Mucosa of descending colon (tissue), 3 donors: Measurements from ENCODE around the gene TJP3. TPM values are rescaled to one million over a fixed set of nuclear protein-coding genes. Genes with fewer than 3 reads are reported as not detected.

Experiments used
- ATAC-seq: fragments of 200-7000 bp; cut with Tn5 transposase; one replicate; pipeline ENCODE4 v1.9.1; 2020; ENCODE audit warnings: mild to moderate bottlenecking, moderate library complexity
- DNase-seq, 3 donors: peaks; one replicate each; pipeline ENCODE4 v3.0.0-alpha.2; 2020
- H3K36me3 ChIP-seq: fragments of 200-600 bp; one replicate; pipeline ENCODE4 v1.8.0; 2021; ENCODE audit warnings: low read depth, mild to moderate bottlenecking
- H3K4me1 ChIP-seq: fragments of 200-600 bp; one replicate; pipeline ENCODE4 v1.8.0; 2021; ENCODE audit warnings: low read depth, mild to moderate bottlenecking
- H3K4me3 ChIP-seq: fragments of 200-600 bp; one replicate; pipeline ENCODE4 v1.8.0; 2021; ENCODE audit warnings: mild to moderate bottlenecking
- H3K9me3 ChIP-seq: fragments of 200-600 bp; one replicate; pipeline ENCODE4 v1.8.0; 2021; ENCODE audit warnings: mild to moderate bottlenecking
- CTCF ChIP-seq: fragments of 200-600 bp; IDR thresholded peaks from one replicate; pipeline ENCODE4 v1.8.0; 2022; ENCODE audit warnings: antibody characterized with exemption, mild to moderate bottlenecking
- intact Hi-C, 2 donors: fragments of 100-400 bp; cut with DNase I in 1 of 2; cut with micrococcal nuclease in 1 of 2; formaldehyde crosslinking; loops; one replicate each; pipeline versions ENCODE4 v1.11.0 to v1.11.1; 2022; cut with DNase I, micrococcal nuclease
- total RNA-seq, 3 donors: library from RNA; stranded (reverse); fragmentation: NEBNext Ultra II Directional in 2 of 3; extraction: Animal tissue kit (Norgen Biotek cat#: 25700) in 2 of 3; gene quantifications; one replicate each; pipeline versions ENCODE4 v1.2.1 to v1.2.4, GENCODE V29; 2021 to 2023
- donor health status: DM: no; HTN: no; CAD: no; lungs with moderate emphysema.
- donor health status: DM: no; HTN: no; CAD: no.
- donor health status: DM: no; HTN: yes; CAD: no.

TJP3 gene
- total RNA-seq, 3 donors from 2014 or later: 167 to 357 (median 285) TPM

GRCh38 chr19:3734310-3734600, 26.1 kb downstream of the TJP3 start:
- no peak overlapping the region for H3K4me3 ChIP-seq
- H3K4me1 ChIP-seq: no peaks in the 10 kb centered on the region
- TF ChIP-seq CTCF: no peak
- intact Hi-C loops: no loop called here
- peaks cover 12% of the 10 kb centered on the region for H3K36me3 ChIP-seq
- no peaks in the 10 kb centered on the region for H3K9me3 ChIP-seq
- DNase-seq (no peak), ATAC-seq (no peak)

GRCh38 chr19:3736106-3736724, 28.0 kb downstream of the TJP3 start:
- Histone ChIP-seq H3K4me3 (no peak overlapping the region), H3K36me3 (peaks cover 12% of the 10 kb centered on the region), H3K4me1 (no peaks in the 10 kb centered on the region), H3K9me3 (no peaks in the 10 kb centered on the region)
- no peak for TF ChIP-seq CTCF
- intact Hi-C loops: no loop called here
- no peak for ATAC-seq
- no peak for DNase-seq

GRCh38 chr19:3737487-3738205, 29.5 kb downstream of the TJP3 start:
- DNase-seq (no peak), ATAC-seq (no peak)
- Histone ChIP-seq H3K36me3 (peaks cover 12% of the 10 kb centered on the region), H3K9me3 (no peaks in the 10 kb centered on the region), H3K4me1 (no peaks in the 10 kb centered on the region), H3K4me3 (no peak overlapping the region)
- intact Hi-C loops: no loop called here
- TF ChIP-seq CTCF: no peak

GRCh38 chr19:3738477-3739220, 30.5 kb downstream of the TJP3 start:
- ATAC-seq (no peak), DNase-seq (no peak)
- no peak for TF ChIP-seq CTCF
- H3K4me3 ChIP-seq: no peak overlapping the region
- H3K36me3 ChIP-seq: peaks cover 9% of the 10 kb centered on the region
- intact Hi-C loops: no loop called here
- no peaks in the 10 kb centered on the region for H3K4me1 ChIP-seq
- H3K9me3 ChIP-seq: no peaks in the 10 kb centered on the region

GRCh38 chr19:3740431-3740830, 32.2 kb downstream of the TJP3 start:
- no peak overlapping the region for H3K4me3 ChIP-seq
- no peak for TF ChIP-seq CTCF
- no peak for ATAC-seq
- H3K36me3 ChIP-seq: peaks cover 3% of the 10 kb centered on the region
- no peaks in the 10 kb centered on the region for H3K9me3 ChIP-seq
- no peaks in the 10 kb centered on the region for H3K4me1 ChIP-seq
- intact Hi-C loops: no loop called here
- DNase-seq: peak in 1 of 3 donors; percentile 43
